Lung (tissue), 12 donors: ENCODE measurements around the gene SGSH. TPM values are rescaled to one million over a fixed set of nuclear protein-coding genes. Genes with fewer than 3 reads are reported as not detected.

Experiments
- ATAC-seq: fragments of 200-7000 bp; cut with Tn5 transposase; one replicate; pipeline ENCODE4 v1.9.1; 2020; ENCODE audit warnings: moderate number of reproducible peaks; ENCODE audit not compliant: insufficient read depth, low FRiP score
- DNase-seq, 3 donors: peaks; one replicate each; pipeline ENCODE4 v3.0.0-alpha.2; 2013 to 2017
- H3K27ac ChIP-seq, 2 donors: one replicate each; pipeline ENCODE4 v1.5.1; 2013; ENCODE audit warnings: mild to moderate bottlenecking in 2 of 2, moderate library complexity in 2 of 2, control low read depth in 1 of 2, inconsistent platforms in 1 of 2, low read depth in 1 of 2, low read length in 1 of 2
- H3K27me3 ChIP-seq, 3 donors: one replicate each; pipeline ENCODE4 v1.5.1; 2013; ENCODE audit warnings: low read length in 2 of 3; ENCODE audit not compliant: control insufficient read depth in 3 of 3, insufficient read depth in 3 of 3
- H3K36me3 ChIP-seq, 4 donors: one replicate each; pipeline ENCODE4 v1.5.1; 2013; ENCODE audit warnings: low read length in 4 of 4, mild to moderate bottlenecking in 1 of 4, moderate library complexity in 1 of 4; ENCODE audit not compliant: control insufficient read depth in 4 of 4, insufficient read depth in 4 of 4
- H3K4me1 ChIP-seq, 5 donors: one replicate each; pipeline ENCODE4 v1.5.1; 2013; ENCODE audit warnings: low read length in 5 of 5, mild to moderate bottlenecking in 2 of 5, moderate library complexity in 1 of 5; ENCODE audit not compliant: control insufficient read depth in 5 of 5, insufficient read depth in 5 of 5
- H3K4me3 ChIP-seq: one replicate; pipeline ENCODE4 v1.5.1; 2013; ENCODE audit warnings: mild to moderate bottlenecking, control low read depth, moderate library complexity
- H3K9ac ChIP-seq, 2 donors: one replicate each; pipeline ENCODE4 v1.5.1; 2013; ENCODE audit warnings: low read length in 2 of 2, control low read depth in 1 of 2; ENCODE audit not compliant: insufficient read depth in 1 of 2
- H3K9me3 ChIP-seq, 4 donors: one replicate each; pipeline ENCODE4 v1.5.1; 2013; ENCODE audit warnings: low read length in 3 of 4, mild to moderate bottlenecking in 1 of 4, moderate library complexity in 1 of 4; ENCODE audit not compliant: control insufficient read depth in 4 of 4, insufficient read depth in 3 of 4
- CTCF ChIP-seq: IDR thresholded peaks from 2 replicates; pipeline ENCODE4 v1.5.1; 2012; ENCODE audit warnings: mild to moderate bottlenecking; ENCODE audit errors: control extremely low read depth, extremely low read depth
- WGBS, 2 donors: extraction: QIAGEN DNeasy Blood & Tissue Kit; methylation state at CpG; one replicate each; pipeline ENCODE4 v1.1.7; 2013; 5-methylcytosine and 5-hydroxymethylcytosine counted together
- polyA plus RNA-seq, 2 donors: library from polyadenylated mRNA; stranded (reverse); fragments of 200-250 nt; gene quantifications; one replicate each; pipeline ENCODE4 v1.2.1, GENCODE V29; 2013
- total RNA-seq, 2 donors: library from RNA; depleted of rRNA in 1 of 2; stranded (reverse); fragments of >200 nt in 1 of 2; gene quantifications; one replicate each; pipeline ENCODE4 v1.2.1, GENCODE V29; 2014 to 2021
- donor health status: control.
- donor health status: control.
- donor health status: Bipolar disorder and iron deficiency.
- donor health status: healthy.
- donor health status: DM: yes; HTN: yes; CAD: no.

The SGSH gene
- total and polyA plus RNA-seq, 4 donors = 27.5 to 75.1 (median 54.1) TPM

- Histone ChIP-seq H3K4me3 (no peak overlapping the region), H3K36me3 (no peaks in the 10 kb centered on the region), H3K4me1 (no peaks in the 10 kb centered on the region), H3K27ac (no peak overlapping the region), H3K9me3 (no peaks in the 10 kb centered on the region), H3K9ac (no peak overlapping the region), H3K27me3 (no peaks in the 10 kb centered on the region)
- ATAC-seq (no peak), DNase-seq (no peak)
- 83 to 90% methylated on average over 24 to 27 of the region's 27 CpGs for WGBS, 2 donors
- no peak for TF ChIP-seq CTCF
Observed at GRCh38 chr17:80198144-80198661, 21.9 kb downstream of the SGSH start.

- TF ChIP-seq CTCF = no peak
- WGBS, 2 donors = 89 to 90% methylated on average over 7 of the region's 7 CpGs
- ATAC-seq = no peak
Observed at GRCh38 chr17:80196652-80197051, 23.5 kb downstream of the SGSH start.

GRCh38 chr17:80195671-80196529 is 24.2 kb downstream of the SGSH start:
- Histone ChIP-seq H3K4me1 (peaks cover 0 to 10% (median 4%) of the 10 kb centered on the region in 5 donors), H3K27ac (no peak overlapping the region), H3K27me3 (no peaks in the 10 kb centered on the region), H3K9ac (no peak overlapping the region), H3K36me3 (no peaks in the 10 kb centered on the region), H3K9me3 (no peaks in the 10 kb centered on the region), H3K4me3 (no peak overlapping the region)
- peak; percentile 56 for TF ChIP-seq CTCF
- ATAC-seq (no peak), DNase-seq (peak in 1 of 3 donors; percentile 11)
- WGBS, 2 donors = 66% methylated on average over 27 of the region's 27 CpGs

More at GRCh38 chr17:80196652-80197051, 23.5 kb downstream of the SGSH start:
- H3K27ac ChIP-seq = no peak overlapping the region
- no peak overlapping the region for H3K9ac ChIP-seq
- peaks cover 0 to 8% (median 2%) of the 10 kb centered on the region in 5 donors for H3K4me1 ChIP-seq
- H3K4me3 ChIP-seq = no peak overlapping the region
- no peaks in the 10 kb centered on the region for H3K9me3 ChIP-seq
- no peaks in the 10 kb centered on the region for H3K27me3 ChIP-seq
- DNase-seq = no peak
- H3K36me3 ChIP-seq = no peaks in the 10 kb centered on the region
